ENCODE results near the gene LENG1. TPM values are rescaled to one million over a fixed set of nuclear protein-coding genes. Genes with fewer than 3 reads are reported as not detected.

Gene LENG1
- total RNA-seq, 1 donor from 2014 or later, result 3.7 TPM

DNA sequence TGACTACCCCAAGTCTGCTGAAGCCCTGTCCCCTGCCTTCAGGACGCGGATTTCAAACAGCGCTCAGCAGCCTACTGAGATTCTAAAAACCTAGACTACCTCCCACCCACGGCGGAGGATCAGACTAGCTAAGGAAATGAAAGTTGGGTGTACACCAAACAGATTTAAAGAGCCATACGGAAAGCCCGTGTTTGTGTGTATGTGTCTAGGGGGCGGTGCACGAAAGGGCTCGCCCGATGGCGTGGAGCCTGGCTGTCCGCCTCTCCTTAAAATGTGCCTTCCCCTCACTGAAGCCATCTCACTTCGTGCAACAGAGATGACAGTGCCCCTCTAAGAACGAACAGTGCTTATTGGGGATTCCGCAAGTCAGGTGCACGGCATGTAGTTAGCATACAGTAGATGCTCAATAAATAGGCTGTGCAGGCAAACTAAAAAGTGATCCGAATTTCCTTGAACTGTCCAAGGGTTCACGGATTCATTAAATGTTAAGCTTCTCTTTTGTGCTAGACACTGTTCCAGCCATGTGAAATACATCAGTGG is 639 bp downstream of the LENG1 start:
- no peak for DNase-seq
- Mint-ChIP-seq H3K27ac (ENCODE audit: unreplicated experiment) (peak overlapping the region; percentile 80), H3K9me3 (ENCODE audit: unreplicated experiment) (peaks cover 13% of the 10 kb centered on the region), H3K4me1 (ENCODE audit: low read depth, unreplicated experiment) (peaks cover 9% of the 10 kb centered on the region), H3K27me3 (ENCODE audit: unreplicated experiment) (peaks cover 18% of the 10 kb centered on the region), H3K4me3 (ENCODE audit: unreplicated experiment) (peak overlapping the region; percentile 100), H3K36me3 (ENCODE audit: unreplicated experiment) (peaks cover 8% of the 10 kb centered on the region)
- TF ChIP-seq, protein P1, sequence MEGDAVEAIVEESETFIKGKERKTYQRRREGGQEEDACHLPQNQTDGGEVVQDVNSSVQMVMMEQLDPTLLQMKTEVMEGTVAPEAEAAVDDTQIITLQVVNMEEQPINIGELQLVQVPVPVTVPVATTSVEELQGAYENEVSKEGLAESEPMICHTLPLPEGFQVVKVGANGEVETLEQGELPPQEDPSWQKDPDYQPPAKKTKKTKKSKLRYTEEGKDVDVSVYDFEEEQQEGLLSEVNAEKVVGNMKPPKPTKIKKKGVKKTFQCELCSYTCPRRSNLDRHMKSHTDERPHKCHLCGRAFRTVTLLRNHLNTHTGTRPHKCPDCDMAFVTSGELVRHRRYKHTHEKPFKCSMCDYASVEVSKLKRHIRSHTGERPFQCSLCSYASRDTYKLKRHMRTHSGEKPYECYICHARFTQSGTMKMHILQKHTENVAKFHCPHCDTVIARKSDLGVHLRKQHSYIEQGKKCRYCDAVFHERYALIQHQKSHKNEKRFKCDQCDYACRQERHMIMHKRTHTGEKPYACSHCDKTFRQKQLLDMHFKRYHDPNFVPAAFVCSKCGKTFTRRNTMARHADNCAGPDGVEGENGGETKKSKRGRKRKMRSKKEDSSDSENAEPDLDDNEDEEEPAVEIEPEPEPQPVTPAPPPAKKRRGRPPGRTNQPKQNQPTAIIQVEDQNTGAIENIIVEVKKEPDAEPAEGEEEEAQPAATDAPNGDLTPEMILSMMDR (IDR thresholded peaks at IDR 0.05; ENCODE audit: partially characterized antibody, unreplicated experiment), result no peak

DNA sequence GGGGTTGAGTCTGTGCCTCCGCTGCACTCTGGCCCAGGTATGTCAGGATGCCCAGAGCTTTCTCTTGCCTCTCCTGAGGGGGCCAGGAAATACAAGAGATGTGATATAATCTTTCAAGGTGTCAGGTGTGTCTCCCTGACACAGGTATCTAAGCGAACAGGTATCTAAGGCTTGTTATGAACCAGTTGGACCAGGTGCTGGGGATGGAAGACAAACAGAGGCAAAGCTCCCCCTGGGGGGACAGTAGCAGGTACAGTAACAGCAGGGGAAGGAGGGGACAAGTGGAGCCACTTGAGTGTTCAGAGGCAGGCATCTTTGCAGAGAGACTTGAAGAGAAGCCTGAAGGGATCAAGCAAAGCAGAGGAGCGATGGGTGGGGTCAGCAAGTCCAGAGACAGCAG is 2.6 kb downstream of the LENG1 start:
- Mint-ChIP-seq H3K4me3 (ENCODE audit: unreplicated experiment) (peak overlapping the region; percentile 30), H3K27me3 (ENCODE audit: unreplicated experiment) (peaks cover 17% of the 10 kb centered on the region), H3K27ac (ENCODE audit: unreplicated experiment) (no peak overlapping the region), H3K4me1 (ENCODE audit: low read depth, unreplicated experiment) (peaks cover 9% of the 10 kb centered on the region), H3K9me3 (ENCODE audit: unreplicated experiment) (peaks cover 13% of the 10 kb centered on the region), H3K36me3 (ENCODE audit: unreplicated experiment) (peaks cover 4% of the 10 kb centered on the region)
- TF ChIP-seq, protein P1 (IDR thresholded peaks at IDR 0.05; ENCODE audit: partially characterized antibody, unreplicated experiment), result no peak
- DNase-seq, result no peak

DNA sequence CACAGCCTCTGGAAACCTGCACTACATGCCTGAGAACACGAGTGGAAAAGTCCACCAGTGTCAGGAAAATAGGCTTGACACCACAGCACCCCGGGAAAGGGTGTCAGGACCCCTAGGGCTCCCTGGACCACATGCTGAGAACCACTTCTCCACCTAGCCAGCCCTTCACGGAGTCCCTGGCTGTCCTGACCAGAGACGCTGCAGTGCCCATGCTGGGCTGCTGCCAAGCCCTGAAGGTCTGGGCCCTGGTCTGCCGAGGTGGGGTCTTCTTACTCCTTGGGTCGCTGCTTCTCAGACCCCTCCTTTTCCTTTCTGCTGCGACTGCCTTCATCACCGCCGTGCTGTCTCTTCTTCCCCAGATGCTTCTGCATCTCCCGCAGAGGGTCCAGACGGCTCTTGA is 3.0 kb downstream of the LENG1 start:
- Mint-ChIP-seq H3K27ac (ENCODE audit: unreplicated experiment) (no peak overlapping the region), H3K27me3 (ENCODE audit: unreplicated experiment) (peaks cover 14% of the 10 kb centered on the region), H3K9me3 (ENCODE audit: unreplicated experiment) (peaks cover 13% of the 10 kb centered on the region), H3K4me3 (ENCODE audit: unreplicated experiment) (no peak overlapping the region), H3K4me1 (ENCODE audit: low read depth, unreplicated experiment) (peaks cover 9% of the 10 kb centered on the region), H3K36me3 (ENCODE audit: unreplicated experiment) (peaks cover 4% of the 10 kb centered on the region)
- TF ChIP-seq, protein P1 (IDR thresholded peaks at IDR 0.05; ENCODE audit: partially characterized antibody, unreplicated experiment), result no peak
- no peak for DNase-seq

- TF ChIP-seq, protein P1 (IDR thresholded peaks at IDR 0.05; ENCODE audit: partially characterized antibody, unreplicated experiment), result no peak
- H3K27ac Mint-ChIP-seq (ENCODE audit: unreplicated experiment), result no peak overlapping the region
- peaks cover 6% of the 10 kb centered on the region for H3K4me1 Mint-ChIP-seq (ENCODE audit: low read depth, unreplicated experiment)
- H3K27me3 Mint-ChIP-seq (ENCODE audit: unreplicated experiment), result peaks cover 10% of the 10 kb centered on the region
- H3K9me3 Mint-ChIP-seq (ENCODE audit: unreplicated experiment), result peaks cover 13% of the 10 kb centered on the region
- H3K36me3 Mint-ChIP-seq (ENCODE audit: unreplicated experiment), result peaks cover 4% of the 10 kb centered on the region
- no peak for DNase-seq
- H3K4me3 Mint-ChIP-seq (ENCODE audit: unreplicated experiment), result no peak overlapping the region
Observed at GRCh38 chr19:54155694-54156093, 3.8 kb downstream of the LENG1 start.

- Mint-ChIP-seq H3K4me3 (ENCODE audit: unreplicated experiment) (no peak overlapping the region), H3K4me1 (ENCODE audit: low read depth, unreplicated experiment) (peaks cover under 1% of the 10 kb centered on the region), H3K36me3 (ENCODE audit: unreplicated experiment) (peaks cover 4% of the 10 kb centered on the region), H3K27me3 (ENCODE audit: unreplicated experiment) (peaks cover 10% of the 10 kb centered on the region), H3K27ac (ENCODE audit: unreplicated experiment) (no peak overlapping the region), H3K9me3 (ENCODE audit: unreplicated experiment) (peaks cover 12% of the 10 kb centered on the region)
- TF ChIP-seq, protein P1 (IDR thresholded peaks at IDR 0.05; ENCODE audit: partially characterized antibody, unreplicated experiment), result no peak
- no peak for DNase-seq
Observed at GRCh38 chr19:54154603-54155345, 4.7 kb downstream of the LENG1 start.

Data from glutamatergic neuron (in vitro differentiated cells).